Measurements from ENCODE around the gene HIPK4.
"Not testable (repeated sequence)": the region's sequence is repeated elsewhere in the genome, so short reads cannot be mapped to it uniquely, and the experiment has no call there.

The HIPK4 gene

DNA sequence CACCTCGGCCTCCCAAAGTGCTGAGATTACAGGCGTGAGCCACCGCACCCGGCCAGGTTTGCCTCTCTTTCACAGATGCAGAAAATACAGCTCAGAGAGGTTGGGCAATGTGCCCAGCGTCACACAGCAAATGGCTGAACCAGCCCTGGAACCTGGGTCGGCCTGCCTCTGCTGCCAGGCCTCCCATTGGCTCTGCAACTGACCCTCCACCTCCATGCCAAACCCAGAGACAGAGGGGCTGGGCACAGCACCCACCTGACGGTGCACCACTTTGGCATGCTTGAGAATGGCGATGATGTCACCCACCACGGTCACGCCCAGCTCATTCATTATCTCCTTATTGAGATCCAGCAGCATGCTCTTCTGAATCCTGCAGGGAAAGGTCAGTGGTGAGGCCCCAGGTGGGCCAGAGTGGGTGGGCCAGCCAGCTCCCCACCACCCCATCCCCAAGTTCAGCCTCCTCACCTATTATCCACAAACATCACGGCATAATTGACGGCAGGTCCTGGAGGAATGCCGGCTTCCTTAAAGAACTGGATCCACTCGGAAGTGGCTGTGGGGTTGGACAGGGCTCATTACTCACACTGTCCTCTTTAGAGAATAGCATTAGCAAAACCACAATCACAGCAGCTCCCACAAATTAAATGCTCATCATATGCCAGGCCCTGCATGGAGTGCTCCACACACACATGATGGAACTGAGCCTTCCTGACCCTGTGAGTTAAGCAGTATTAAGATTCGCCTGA, 54.0 kb downstream of the HIPK4 start:
- no peak for DNase-seq

DNA sequence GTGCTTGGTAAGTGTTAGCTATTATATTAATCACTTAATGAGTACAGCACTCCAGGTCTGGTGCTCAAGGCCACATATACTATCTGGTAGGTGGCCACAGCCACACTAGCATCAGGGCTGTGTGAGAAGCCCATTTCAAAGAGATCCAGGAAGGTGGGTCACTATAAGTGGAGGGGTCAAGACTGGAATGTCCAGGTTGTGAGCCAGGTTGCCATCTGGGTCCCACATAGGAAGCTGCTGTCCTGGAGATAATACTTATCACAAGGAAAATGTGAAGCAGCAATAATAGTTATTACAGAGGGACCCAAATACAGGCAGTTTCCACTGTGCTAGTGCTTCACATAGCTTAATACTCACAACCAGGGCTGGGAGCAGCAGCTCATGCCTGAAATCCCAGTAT, 54.9 kb downstream of the HIPK4 start:
- DNase-seq: no peak

DNA sequence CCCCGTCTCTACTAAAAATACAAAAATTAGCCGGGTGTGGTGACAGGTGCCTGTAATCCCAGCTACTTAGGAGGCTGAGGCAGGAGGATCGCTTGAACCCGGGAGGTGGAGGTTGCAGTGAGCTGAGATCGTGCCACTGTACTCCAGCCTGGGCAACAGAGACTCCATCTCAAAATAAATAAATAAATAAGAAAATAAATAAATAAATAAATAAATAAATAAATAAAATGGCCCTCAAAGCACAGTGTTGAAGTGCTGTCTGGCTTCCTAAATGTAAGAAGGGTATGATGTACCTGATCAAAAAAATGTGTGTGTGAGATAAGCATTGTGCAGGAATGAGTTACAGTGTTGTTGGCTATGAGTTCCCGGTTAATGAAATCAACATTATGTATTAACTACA, 56.9 kb downstream of the HIPK4 start:
- not testable (repeated sequence) for DNase-seq

DNA sequence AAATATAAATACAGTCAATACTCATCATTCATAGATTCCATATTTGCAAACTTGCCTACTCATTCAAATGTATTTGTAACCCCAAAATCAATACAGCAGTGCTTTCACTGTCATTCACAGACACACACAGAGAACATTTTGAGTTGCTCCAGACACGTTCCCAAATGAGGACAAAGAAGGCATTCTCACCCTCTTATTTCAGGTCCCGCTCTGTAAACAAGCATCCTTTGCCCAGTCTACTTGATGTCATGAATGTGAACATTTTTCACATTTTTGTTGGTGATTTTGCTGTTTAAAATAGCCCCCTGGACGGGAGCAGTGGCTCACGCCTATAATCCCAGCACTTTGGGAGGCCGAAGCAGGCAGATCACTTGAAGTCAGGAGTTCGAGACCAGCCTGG, 57.3 kb downstream of the HIPK4 start:
- DNase-seq: no peak

DNA sequence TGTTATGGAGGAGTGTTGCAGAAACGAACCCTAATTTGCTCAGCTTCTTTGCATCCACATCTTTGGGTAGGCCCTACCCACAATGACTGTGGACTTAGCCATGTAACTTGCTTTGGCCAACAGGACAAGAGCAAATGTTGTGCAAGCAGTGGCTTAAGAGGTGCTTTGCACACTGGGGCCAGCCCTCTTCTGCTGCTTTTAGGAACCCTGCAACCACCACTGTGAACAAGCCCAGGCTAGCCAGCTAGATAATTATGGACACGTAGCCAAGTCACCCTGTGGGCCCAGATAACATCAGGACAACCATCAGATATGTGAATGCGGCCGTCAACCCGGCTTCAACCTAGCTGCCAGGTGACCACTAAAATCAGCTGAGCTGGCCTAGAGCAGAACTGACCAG, 58.9 kb downstream of the HIPK4 start:
- DNase-seq: no peak

Data from NCI-H1417 (cell line).